HG03520 (cell line): ENCODE results near the gene BRIP1.
"Not testable (repeated sequence)": the region's sequence is repeated elsewhere in the genome, so short reads cannot be mapped to it uniquely, and the experiment has no call there.

Source experiments
- ATAC-seq: cut with Tn5 transposase; IDR thresholded peaks from one replicate; pipeline ENCODE4 v1.9.1; 2021; ENCODE audit warnings: mild to moderate bottlenecking, moderate library complexity; ENCODE audit not compliant: unreplicated experiment

BRIP1 gene

DNA sequence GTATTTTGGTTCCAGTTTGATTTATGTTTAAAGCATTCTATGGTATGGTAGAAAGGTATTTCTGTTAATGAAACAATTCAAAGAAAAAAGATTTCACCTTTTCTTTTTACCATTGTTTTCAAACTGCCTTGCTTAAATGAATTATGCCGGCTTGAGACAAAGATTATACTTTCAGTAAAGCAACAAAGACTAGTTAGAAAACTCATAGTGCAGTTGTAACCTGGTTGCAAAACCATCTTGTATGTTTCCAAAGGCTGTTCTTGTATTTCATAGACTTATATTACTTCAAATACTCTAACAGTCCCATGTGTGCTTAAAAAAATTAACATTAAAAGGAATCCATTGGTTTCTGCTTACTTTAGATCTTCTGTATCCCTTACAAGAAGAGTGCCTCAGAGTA lies 153.8 kb downstream of the BRIP1 start:
- no peak for ATAC-seq

DNA sequence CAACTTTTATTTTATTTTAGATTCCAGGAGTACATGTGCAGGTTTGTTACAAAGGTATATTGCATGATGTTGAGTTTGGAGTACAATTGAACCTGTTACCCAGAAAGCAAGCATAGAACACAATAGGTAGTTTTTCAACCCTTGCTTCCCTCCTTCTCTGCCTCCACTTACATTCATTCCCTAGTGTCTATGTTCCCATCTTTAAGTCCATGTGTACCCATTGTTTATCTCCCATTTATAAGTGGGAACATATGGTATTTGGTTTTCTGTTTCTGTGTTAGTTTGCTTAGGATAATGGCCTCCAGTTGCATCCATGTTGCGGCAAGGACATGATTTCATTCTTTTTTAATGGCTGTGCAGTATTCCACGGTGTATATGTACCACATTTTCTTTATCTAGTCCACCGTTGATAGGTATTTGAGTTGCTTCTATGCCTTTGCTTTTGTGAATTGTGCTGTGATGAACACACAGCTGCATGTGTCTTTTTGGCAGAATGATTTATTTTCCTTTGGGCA lies 158.3 kb downstream of the BRIP1 start:
- no peak for ATAC-seq

DNA sequence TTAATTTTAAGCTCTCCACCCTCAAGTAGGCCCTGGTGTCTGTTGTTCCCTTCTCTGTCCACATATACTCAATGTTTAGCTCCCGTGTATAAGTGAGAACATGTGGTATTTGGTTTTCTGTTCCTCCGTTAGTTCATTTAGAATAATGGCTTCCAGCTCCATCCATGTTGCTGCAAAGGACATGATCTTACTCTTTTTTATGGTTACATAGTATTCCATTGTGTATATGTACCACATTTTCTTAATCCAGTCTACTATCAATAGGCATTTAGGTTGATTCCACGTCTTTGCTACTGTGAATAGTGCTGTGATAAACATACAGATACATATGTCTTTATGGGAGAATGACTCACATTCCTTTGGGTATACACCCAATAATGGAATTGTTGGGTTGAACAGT lies 160.9 kb downstream of the BRIP1 start:
- no peak for ATAC-seq

DNA sequence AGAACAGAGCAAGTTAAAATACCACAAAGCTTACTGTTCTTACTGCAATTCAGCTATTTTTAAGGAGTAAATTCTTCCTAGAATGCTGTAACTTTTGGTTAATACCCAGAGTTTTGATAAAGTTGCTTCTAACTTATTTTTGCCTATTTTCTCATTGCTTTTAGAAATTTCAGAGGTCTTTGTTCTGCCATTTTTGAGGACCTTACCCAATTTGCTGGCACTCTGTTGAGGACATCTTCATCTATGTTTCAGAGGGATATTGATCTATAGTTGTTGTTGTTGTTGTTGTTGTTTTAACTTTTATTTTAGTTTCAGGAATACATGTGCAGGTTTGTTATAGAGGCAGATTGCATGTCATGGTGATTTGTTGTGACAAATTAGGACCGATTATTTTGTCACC lies 161.3 kb downstream of the BRIP1 start:
- ATAC-seq, result no peak

DNA sequence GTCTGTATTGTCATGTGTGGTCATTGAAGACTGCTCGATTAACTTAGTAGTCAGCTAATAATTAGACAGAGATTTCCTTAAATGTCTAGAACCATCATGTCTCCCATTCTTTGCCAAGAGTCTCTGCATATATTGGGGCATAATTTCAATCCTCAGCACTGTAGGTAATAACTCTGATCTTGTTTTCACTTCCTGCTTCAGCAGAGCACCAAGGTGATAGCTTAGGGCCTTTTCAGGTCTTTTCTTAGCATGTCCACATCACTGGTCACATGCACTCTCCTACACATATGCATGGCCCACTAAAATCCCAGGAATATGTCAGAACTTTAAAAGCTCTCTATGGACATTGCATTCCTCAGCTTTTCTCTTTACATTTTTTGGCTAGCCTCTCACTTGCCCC lies 162.0 kb downstream of the BRIP1 start:
- no peak for ATAC-seq

DNA sequence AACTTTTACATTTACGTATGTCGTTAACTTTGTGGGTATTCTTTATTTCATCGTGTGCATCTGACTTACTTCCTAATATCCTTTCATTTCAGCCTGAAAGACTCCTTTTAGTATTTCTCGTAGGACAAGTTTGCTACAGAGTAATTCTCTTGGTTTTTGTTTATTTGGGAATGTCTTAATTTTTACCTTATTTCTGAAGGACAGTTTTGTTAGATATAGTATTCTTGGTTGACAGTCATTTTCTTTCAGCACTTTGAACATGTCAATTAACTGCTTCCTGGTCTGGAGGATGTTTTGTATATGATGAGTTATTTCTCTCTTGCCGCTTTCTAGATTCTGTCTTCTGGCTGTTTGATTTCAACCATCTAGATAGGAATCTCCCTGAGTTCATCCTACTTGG lies 163.1 kb downstream of the BRIP1 start:
- no peak for ATAC-seq

DNA sequence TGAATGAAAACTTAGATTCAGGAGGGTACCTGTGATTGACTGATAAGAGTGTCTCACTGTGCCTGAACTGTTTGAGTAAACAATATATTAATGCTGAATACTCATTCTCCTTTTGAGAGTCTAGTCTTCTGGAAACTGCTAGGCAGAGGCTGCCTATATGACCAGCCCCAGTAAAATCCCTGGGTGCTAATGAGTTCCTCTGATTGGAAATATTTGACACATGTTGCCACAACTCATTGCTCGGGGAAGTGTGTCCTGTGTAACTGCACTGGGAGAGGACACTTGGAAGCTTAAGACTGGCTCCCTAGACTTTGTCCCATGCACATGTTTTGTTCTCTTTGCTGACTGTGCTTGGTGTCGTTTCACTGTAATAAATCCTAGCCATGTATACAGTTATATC lies 163.6 kb downstream of the BRIP1 start:
- ATAC-seq, result no peak

DNA sequence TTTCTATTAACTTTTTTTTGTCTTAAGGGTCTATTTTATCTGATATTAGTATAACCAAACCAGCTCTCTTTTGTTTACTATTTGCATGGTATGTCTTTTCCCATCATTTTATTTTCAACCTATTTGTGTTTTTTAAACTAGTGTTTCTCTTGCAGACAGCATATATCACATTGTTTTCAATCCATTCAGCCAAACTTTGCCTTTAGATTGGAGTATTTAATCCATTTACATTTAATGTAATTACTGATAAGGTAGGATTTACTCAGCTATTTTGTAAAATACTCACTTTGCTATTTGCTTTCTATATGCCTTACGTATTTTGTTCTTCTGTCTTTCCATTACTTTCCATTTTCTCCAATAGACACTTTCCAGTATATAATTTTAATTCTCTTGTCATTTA lies 164.3 kb downstream of the BRIP1 start:
- no peak for ATAC-seq

DNA sequence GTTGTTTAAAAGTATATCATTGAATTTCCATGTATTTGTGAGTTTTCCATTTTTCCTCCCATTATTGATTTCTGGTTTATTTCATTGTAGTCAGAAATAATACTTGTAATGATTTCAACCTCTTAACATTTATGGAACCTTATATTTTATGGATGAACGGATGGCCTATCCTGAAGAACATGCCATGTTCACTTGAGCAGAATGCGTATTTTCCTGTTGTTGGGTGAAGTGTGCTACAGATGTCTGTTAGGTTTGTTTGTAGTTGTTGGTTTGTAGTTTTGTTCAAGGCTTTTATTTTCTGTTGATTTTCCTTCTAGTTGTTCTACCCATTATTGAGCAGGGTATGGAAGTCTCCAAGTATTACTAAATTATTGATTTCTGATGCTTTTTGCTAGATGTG lies 165.1 kb downstream of the BRIP1 start:
- no peak for ATAC-seq

DNA sequence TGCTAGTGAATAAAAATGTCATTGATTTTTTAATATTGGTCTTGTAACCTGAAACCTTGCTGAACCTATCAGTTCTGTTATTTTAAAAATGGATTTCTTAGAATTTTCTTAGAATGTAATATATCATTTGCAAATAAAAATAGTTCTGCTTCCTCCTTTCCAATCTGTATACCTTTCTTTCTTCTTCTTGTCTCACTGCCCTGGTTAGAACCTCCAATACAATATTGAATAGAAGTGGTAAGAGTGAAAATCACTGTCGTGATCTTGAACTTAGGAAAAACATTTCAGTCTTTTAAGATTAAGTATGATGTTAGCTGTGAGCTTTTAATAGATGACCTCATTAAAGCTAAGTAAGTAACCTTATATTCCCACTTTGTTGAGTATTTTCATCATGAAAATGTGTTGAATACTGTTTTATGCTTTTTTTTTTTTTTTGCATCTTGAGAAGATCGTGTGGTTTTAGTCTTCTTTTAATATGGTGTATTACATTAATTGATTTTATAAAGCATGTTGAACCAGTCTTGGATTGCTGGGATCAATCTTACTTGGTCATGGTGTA lies 167.5 kb downstream of the BRIP1 start:
- ATAC-seq, result no peak

DNA sequence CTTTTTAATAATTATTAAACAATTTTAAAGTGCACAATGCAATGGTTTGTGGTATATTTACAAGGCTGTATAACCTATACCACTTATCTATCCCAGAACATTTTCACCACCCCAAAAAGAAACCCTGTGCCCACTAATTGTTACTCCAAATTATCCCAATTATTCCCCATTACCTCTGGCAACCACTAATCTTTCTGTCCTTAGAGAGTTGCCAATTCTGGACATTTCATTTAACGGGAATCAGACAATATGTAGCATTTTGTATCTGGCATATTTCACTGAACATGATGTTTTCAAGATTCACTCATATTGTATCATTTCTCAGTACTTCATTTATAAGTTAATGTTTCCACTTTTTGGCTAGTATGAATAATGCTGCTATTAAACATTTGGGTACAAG lies 169.2 kb downstream of the BRIP1 start:
- no peak for ATAC-seq

DNA sequence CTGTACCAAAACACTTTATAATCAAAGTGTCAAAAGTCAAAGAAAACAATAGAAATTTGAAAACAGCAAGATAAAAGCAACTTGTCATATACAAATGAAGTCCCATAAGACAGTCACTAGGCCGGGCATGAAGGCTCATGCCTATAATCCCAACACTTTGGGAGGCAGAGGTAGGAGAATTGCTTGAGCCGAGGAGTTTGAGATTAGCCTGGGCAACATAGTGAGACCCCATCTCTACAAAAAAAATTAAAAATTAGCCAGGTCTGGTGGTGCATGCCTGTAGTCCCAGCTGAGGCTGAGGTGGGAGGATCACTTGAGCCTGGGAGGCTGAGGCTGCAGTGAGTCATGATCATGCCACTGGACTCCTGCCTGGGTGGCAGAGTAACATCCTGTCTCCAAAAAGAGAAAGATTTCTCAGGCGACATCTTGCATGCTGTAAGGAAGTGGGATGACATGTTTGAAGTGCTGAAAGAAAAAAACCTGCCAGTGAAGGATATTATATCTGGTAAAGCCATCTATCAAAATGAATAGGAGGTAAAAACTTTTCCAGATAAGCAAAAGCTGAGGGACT lies 173.6 kb downstream of the BRIP1 start:
- ATAC-seq, result no peak

DNA sequence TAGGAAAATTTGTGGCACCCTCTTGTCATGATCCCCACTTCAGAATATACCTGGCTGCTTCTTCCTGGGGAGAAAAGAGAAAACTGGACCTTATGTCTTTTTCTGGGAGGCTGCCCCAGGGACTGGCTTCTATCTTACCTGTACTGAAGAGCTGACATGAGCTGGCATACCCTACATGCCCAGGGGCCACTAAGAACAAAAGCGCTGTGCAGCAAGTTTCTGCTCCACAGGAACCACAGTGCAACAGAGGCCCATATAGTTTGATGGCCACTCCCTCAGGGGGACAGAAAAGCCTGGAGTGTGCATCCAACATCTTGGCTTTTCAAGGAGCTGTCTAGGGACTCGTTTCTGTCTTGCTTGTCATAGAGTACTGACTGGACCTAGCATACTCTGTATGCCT lies 175.6 kb downstream of the BRIP1 start:
- no peak for ATAC-seq

DNA sequence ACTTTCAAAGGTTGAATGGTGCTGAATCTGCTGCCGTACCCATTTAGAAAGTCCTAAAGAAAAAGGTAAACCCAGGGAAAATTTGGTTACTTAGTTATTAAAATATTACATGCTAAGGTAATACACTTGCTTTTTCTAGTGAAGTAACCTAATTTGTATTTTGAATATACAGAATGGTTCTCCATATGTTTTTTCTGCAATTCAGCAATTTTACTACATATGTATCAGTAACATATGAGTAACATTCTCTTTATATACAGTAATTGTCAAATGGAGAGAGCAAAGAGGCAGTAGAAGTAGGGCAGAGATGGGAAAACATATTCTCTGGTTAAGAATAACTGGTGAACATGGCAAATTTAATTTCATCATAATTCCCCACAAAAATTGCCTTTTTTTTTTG lies 177.2 kb downstream of the BRIP1 start:
- no peak for ATAC-seq

DNA sequence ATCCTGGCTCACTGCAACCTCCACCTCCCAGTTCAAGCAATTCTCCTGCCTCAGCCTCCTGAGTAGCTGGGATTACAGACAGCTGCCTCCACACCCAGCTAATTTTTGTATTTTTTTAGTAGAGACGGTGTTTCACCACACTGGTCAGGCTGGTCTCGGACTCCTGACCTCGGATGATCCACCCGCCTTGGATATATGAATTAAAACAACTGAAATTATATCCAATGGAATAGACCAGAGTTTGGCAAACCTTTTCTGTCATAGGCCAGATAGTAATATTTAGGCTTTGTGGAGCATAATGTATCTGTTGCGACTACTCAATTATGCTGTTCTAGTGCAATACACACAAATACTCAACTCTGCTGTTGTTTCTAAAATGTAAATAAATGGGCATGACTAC lies 178.5 kb downstream of the BRIP1 start:
- ATAC-seq, result no peak

DNA sequence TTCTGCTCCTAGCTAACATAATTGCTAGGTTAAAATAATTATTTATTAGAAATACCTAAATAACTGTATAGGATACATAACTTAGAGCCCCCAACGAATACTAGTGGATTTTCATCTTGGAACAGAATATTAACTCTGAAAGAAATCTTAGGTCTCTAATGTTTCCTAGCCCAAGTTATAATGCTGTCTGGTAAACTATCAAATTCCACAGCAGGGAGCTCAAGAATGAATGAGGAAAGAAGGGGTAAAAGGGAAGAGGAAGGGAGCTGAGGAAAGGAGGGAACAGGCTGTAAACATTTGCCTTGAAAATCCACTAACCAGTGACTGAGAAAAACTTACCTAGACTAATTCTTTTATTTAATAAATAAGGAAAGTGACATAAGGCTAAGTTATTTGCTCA lies 179.2 kb downstream of the BRIP1 start:
- ATAC-seq, result no peak

DNA sequence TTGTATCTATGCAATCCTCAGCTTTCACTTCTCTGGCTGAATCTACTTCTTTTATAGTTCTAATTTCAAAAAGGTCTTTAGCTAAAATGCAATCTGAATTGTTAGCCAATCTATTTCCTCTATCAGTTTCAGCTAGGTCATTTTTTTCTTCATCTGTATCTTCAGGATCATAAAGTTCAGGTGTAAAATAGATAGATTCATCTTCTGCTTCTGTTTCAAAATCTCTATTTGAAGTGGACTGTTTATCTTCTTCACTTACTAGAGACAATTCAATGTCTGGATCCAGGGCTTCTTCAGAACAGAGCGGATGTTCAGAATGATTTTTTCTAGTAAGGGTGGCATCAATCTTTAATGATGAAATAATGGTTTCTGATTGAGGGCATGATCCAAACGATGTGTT lies 179.9 kb downstream of the BRIP1 start:
- ATAC-seq, result no peak

DNA sequence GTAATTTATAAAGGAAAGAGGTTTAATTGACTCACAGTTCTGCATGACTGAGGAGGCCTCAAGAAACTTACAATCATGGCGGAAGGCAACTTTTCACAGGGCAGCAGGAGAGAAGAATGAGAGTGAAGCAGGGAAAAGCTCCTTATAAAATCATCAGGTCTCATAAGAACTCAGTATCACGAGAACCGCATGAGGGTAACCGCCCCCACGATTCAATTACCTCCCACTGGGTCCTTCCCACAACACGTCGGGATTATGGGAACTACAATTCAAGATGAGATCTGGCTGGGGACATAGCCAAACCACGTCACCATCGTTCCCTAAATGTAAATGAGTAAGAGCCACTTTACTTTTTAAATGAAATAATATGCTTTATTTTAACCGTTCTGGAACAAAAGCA lies 182.4 kb downstream of the BRIP1 start:
- ATAC-seq, result no peak

DNA sequence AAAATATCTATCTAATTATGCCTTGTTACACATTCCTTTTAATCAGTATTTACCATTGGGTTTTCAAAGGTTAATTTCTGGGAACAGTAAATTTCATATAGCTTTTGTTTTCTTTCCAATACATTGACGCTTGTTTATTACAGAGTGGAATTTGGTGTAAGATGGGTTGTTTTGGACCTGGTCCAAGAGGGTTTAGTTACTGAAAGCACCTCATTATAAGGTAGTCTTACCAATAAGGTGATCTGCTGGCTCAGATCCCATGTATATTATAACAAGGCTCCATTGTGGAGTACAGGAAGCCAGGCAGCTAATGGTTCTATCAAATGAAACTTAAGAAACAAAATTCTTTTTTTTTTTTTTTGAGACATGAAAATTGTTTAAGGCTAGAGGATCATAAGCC lies 185.0 kb downstream of the BRIP1 start:
- no peak for ATAC-seq

DNA sequence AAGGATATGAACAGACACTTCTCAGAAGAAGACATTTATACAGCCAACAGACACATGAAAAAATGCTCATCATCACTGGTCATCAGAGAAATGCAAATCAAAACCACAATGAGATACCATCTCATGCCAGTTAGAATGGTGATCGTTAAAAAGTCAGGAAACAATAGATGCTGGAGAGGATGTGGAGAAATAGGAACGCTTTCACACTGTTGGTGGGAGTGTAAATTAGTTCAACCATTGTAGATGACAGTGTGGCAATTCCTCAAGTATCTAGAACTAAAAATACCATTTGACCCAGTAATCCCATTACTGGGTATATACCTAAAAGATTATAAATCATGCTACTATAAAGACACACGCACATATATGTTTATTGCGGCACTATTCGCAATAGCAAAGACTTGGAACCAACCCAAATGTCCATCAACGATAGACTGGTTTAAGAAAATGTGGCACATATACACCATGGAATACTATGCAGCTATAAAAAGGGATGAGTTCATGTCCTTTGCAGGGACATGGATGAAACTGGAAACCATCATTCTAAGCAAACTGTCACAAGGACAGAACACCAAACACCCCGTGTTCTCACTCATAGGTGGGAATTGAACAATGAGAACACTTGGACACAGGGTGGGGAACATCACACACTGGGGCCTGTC lies 186.0 kb downstream of the BRIP1 start:
- ATAC-seq, result not testable (repeated sequence)

DNA sequence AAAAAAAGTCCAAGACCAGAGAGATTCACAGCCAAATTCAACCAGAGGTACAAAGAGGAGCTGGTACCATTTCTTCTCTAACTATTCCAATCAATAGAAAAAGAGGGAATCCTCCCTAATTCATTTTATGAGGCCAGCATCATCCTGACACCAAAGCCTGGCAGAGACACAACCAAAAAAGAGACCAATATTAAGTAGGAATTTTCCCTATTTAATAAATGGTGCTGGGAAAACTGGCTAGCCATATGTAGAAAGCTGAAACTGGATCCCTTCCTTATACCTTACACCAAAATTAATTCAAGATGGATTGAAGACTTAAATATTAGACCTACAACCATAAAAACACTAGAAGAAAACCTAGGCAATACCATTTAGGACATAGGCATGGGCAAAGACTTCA lies 186.8 kb downstream of the BRIP1 start:
- not testable (repeated sequence) for ATAC-seq

DNA sequence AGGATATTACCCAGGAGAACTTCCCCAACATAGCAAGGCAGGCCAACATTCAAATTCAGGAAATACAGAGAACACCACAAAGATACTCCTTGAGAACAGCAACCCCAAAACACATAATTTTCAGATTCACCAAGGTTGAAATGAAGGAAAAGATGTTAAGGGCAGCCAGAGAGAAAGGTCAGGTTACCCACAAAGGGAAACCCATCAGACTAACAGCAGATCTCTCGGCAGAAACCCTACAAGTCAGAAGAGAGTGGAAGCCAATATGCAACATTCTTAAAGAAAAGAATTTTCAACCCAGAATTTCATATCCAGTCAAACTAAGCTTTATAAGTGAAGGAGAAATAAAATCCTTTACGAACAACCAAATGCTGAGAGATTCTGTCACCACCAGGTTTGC lies 188.7 kb downstream of the BRIP1 start:
- ATAC-seq, result not testable (repeated sequence)
